Neuronal stem cell (in vitro differentiated cells): ENCODE data around the gene GATAD2A.

Experiments
- DNase-seq: peaks from one replicate; pipeline ENCODE4 v3.0.0-alpha.2; 2013; ENCODE audit warnings: low spot score
- H2AFZ ChIP-seq: one replicate; pipeline ENCODE4 v1.6.1; 2013; ENCODE audit warnings: mild to moderate bottlenecking, low read length, inconsistent platforms
- H2AK5ac ChIP-seq: 2 replicates; pipeline ENCODE4 v1.6.1; 2013; ENCODE audit warnings: low read depth, mild to moderate bottlenecking, inconsistent platforms, low read length, moderate library complexity, mixed read lengths
- H2BK120ac ChIP-seq: 2 replicates; pipeline ENCODE4 v1.6.1; 2013; ENCODE audit warnings: low read depth, mild to moderate bottlenecking, inconsistent platforms, low read length, moderate library complexity, mixed read lengths
- H2BK12ac ChIP-seq: one replicate; pipeline ENCODE4 v1.6.1; 2013; ENCODE audit warnings: low read length, inconsistent platforms
- H2BK15ac ChIP-seq: 2 replicates; pipeline ENCODE4 v1.6.1; 2013; ENCODE audit warnings: mild to moderate bottlenecking, low read length, inconsistent platforms, mixed read lengths
- H2BK5ac ChIP-seq: one replicate; pipeline ENCODE4 v1.6.1; 2013; ENCODE audit warnings: inconsistent platforms, mild to moderate bottlenecking, low read length, moderate library complexity
- H3K14ac ChIP-seq: one replicate; pipeline ENCODE4 v1.6.1; 2013; ENCODE audit warnings: low read length, inconsistent platforms
- H3K18ac ChIP-seq: 2 replicates; pipeline ENCODE4 v1.6.1; 2013; ENCODE audit warnings: low read length, inconsistent platforms
- H3K23ac ChIP-seq: 2 replicates; pipeline ENCODE4 v1.6.1; 2013; ENCODE audit warnings: low read depth, mild to moderate bottlenecking, mixed read lengths, low read length, inconsistent platforms; ENCODE audit not compliant: poor library complexity
- H3K27ac ChIP-seq: replicated peaks from 3 replicates; pipeline ENCODE4 v1.5.1; 2013; ENCODE audit warnings: low read length, inconsistent platforms
- H3K27me3 ChIP-seq, 3 experiments: 2 replicates each; pipeline ENCODE4 v1.6.1; 2013; ENCODE audit warnings: low read length in 3 of 3, mild to moderate bottlenecking in 2 of 3, inconsistent platforms in 1 of 3, low read depth in 1 of 3, mixed read lengths in 1 of 3, moderate library complexity in 1 of 3; ENCODE audit not compliant: control insufficient read depth in 3 of 3, insufficient read depth in 3 of 3
- H3K36me3 ChIP-seq, 2 donors: replicated peaks in 1 of 2; 2 replicates each; pipeline ENCODE4 v1.6.1; 2013; ENCODE audit warnings: low read length in 2 of 2; ENCODE audit not compliant: control insufficient read depth in 2 of 2, insufficient read depth in 2 of 2
- H3K4ac ChIP-seq: 2 replicates; pipeline ENCODE4 v1.6.1; 2013; ENCODE audit warnings: inconsistent platforms, mild to moderate bottlenecking, low read length, moderate library complexity
- H3K4me1 ChIP-seq, 2 donors: 1 replicate in 1 of 2; 2 replicates in 1 of 2; pipeline ENCODE4 v1.6.1; 2013; ENCODE audit warnings: low read length in 2 of 2, low read depth in 1 of 2; ENCODE audit not compliant: control insufficient read depth in 2 of 2, insufficient read depth in 1 of 2
- H3K4me2 ChIP-seq: one replicate; pipeline ENCODE4 v1.6.1; 2013; ENCODE audit warnings: mild to moderate bottlenecking, low read length, inconsistent platforms; ENCODE audit not compliant: insufficient read depth, poor library complexity, severe bottlenecking
- H3K4me3 ChIP-seq, 2 donors: 2 replicates each; pipeline ENCODE4 v1.5.1; 2013; ENCODE audit warnings: low read length in 2 of 2, mild to moderate bottlenecking in 2 of 2, inconsistent platforms in 1 of 2, moderate library complexity in 1 of 2
- H3K79me1 ChIP-seq: one replicate; pipeline ENCODE4 v1.6.1; 2013; ENCODE audit warnings: low read depth, mild to moderate bottlenecking, inconsistent platforms, low read length, moderate library complexity
- H3K9ac ChIP-seq: one replicate; pipeline ENCODE4 v1.6.1; 2013; ENCODE audit warnings: mild to moderate bottlenecking, low read depth, low read length, inconsistent platforms; ENCODE audit not compliant: poor library complexity
- H3K9me3 ChIP-seq, 2 donors: replicated peaks in 1 of 2; 2 replicates each; pipeline versions ENCODE3 to v1.6.1; 2013; ENCODE audit warnings: low read length in 2 of 2, mild to moderate bottlenecking in 2 of 2, inconsistent platforms in 1 of 2, low read depth in 1 of 2, mixed read lengths in 1 of 2, moderate library complexity in 1 of 2; ENCODE audit not compliant: control insufficient read depth in 2 of 2, insufficient read depth in 1 of 2
- H4K8ac ChIP-seq: one replicate; pipeline ENCODE4 v1.6.1; 2013; ENCODE audit warnings: low read depth, mild to moderate bottlenecking, inconsistent platforms, low read length, moderate library complexity
- H4K91ac ChIP-seq: one replicate; pipeline ENCODE4 v1.6.1; 2013; ENCODE audit warnings: low read length, low read depth, mild to moderate bottlenecking, inconsistent platforms; ENCODE audit not compliant: poor library complexity
- WGBS, 2 donors: extraction: QIAGEN DNeasy Blood & Tissue Kit; methylation state at CpG; one replicate each; pipeline ENCODE4 v1.1.7; 2013; ENCODE audit warnings: missing lambda C conversion rate in 2 of 2, mixed read lengths in 1 of 2; ENCODE audit not compliant: insufficient read length in 2 of 2, insufficient replicate concordance in 1 of 2; ENCODE audit errors: extremely low coverage in 2 of 2; 5-methylcytosine and 5-hydroxymethylcytosine counted together

GATAD2A gene

DNA sequence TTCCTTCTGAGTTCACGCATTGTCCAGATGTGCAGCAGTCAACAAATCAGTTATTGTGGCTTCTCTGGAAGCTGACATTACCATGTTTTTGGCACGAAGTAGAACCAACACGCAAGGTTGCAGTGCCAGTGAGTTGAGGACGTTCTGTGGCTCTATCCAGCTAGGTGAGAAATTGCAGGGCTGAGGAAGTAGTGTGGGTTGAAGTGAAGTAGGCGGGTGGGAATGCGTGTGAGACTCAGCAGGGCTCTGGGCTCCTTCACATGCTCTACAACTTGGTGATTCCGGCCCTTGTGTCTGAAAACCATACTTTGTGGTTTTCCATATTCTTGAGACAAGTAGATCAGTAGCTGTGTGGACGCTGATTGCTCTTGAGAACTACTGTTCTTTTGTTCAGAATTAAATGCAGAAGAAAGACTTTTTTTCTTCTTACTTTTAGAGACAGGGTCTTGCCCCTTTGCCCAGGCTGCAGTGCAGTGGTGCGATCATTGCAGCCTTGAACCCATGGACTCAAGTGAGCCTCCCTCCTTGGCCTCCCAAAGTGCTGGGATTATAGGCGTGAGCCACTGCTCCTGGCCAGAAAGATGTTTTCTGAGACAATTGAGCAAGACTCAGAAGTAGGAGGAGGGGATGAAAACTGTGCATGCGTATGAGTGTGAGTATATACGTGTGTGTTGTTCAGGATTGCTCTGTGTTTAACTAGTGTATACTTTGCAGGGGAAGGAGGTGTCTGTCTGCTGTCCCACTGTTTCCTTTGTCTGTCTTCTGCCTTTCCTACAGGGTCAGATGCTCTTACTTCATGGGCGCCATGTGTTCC is 46.2 kb downstream of the GATAD2A start:
- Histone ChIP-seq H2AFZ (no peak overlapping the region), H3K79me1 (peaks cover 20% of the 10 kb centered on the region), H2BK12ac (no peak overlapping the region), H3K9me3 (no peaks in the 10 kb centered on the region), H3K9ac (no peak overlapping the region), H2BK120ac (no peak overlapping the region), H3K4me3 (no peak overlapping the region), H3K36me3 (peaks cover 0 to 21% of the 10 kb centered on the region in 2 donors), H3K4me1 (peaks cover 0 to 14% of the 10 kb centered on the region in 2 donors), H3K27ac (no peak overlapping the region), H3K4me2 (no peak overlapping the region), H4K8ac (no peak overlapping the region), H3K14ac (no peak overlapping the region), H3K4ac (no peak overlapping the region), H2BK5ac (no peak overlapping the region), H3K18ac (no peak overlapping the region), H4K91ac (no peak overlapping the region), H2BK15ac (no peak overlapping the region), H3K23ac (peak overlapping the region; percentile 44), H2AK5ac (no peak overlapping the region), H3K27me3 (no peaks in the 10 kb centered on the region)
- no peak for DNase-seq
- no CpG with 5 or more reads among the region's 13 CpGs for WGBS, 2 donors

DNA sequence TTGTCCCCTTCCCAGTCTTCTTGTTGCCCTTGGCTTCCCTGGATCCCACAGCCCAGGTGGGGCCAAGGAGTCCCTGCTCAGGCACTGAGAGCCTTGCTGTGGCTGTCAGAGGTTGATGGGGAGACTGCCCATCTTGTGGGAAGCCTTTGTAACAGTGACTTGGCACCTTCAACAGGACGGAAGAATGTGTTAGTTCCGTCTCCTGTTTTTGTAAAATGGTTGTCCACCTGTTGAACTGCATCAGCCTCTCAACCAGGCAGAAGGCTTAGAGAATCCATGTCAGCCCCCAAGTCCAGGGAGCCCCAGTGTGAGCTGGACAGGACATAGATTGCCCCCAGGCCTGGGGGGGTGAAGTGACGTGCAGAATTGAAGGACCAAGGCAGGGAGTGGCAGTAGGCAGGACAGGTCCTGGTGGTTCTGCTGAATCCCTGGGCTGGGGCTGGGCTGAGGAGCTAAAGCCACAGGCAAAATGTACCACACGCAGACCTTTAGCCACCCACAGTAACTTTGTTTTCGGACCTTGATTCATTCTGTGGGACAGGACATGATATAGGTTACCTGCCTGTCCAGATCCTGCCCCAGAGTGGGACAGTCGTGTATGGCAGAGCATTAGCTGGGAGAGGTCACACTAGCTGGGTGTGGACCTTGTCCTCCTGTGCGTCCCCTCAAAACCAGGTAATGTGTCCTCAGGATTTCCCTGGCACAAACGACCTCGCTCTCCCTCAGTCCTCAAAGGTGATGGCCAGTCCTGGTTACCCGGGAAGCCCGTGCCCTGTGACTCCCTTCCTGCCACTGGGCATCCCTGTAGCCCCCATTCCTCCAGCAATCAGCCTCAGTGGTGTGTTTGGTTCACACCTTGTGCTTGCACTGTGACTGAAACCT is 47.0 kb downstream of the GATAD2A start:
- Histone ChIP-seq H2BK5ac (no peak overlapping the region), H3K18ac (peak overlapping the region; percentile 24), H3K36me3 (peaks cover 4 to 28% of the 10 kb centered on the region in 2 donors), H3K4me2 (no peak overlapping the region), H2BK120ac (no peak overlapping the region), H3K23ac (peak overlapping the region; percentile 83), H2AK5ac (no peak overlapping the region), H2BK15ac (no peak overlapping the region), H3K27ac (no peak overlapping the region), H3K14ac (no peak overlapping the region), H3K27me3 (no peaks in the 10 kb centered on the region), H3K4ac (no peak overlapping the region), H2AFZ (no peak overlapping the region), H4K8ac (no peak overlapping the region), H3K9ac (peak overlapping the region; percentile 7), H4K91ac (no peak overlapping the region), H2BK12ac (no peak overlapping the region), H3K4me1 (peaks cover 0 to 14% of the 10 kb centered on the region in 2 donors), H3K79me1 (peaks cover 19% of the 10 kb centered on the region), H3K9me3 (no peaks in the 10 kb centered on the region), H3K4me3 (no peak overlapping the region)
- DNase-seq: no peak
- WGBS, 2 donors: no CpG with 5 or more reads among the region's 11 CpGs

DNA sequence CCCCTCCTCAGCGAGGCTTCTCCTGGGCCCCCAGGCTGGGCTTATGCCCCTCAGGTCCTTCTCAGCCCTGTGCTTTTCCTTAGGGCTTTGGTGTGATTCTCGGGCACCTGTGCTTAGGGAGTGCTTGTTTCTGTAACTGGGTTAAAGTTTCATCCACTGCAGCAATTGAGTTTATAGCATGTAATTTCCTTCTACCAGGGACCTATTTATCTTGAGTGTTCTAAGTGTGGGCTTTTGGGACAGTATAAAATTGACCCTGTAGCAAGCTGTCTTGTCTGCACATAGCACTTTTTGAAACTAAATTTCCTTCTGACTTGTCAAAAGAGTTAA is 47.6 kb downstream of the GATAD2A start:
- peaks cover 4 to 28% of the 10 kb centered on the region in 2 donors for H3K36me3 ChIP-seq
- H3K4me3 ChIP-seq: no peak overlapping the region
- H2AK5ac ChIP-seq: no peak overlapping the region
- H3K14ac ChIP-seq: no peak overlapping the region
- H3K4me1 ChIP-seq: peaks cover 0 to 12% of the 10 kb centered on the region in 2 donors
- no peak overlapping the region for H2BK5ac ChIP-seq
- H3K9me3 ChIP-seq: no peaks in the 10 kb centered on the region
- H3K9ac ChIP-seq: peak overlapping the region; percentile 7
- no peak overlapping the region for H3K4ac ChIP-seq
- no peak for DNase-seq
- peak overlapping the region; percentile 83 for H3K23ac ChIP-seq
- no peaks in the 10 kb centered on the region for H3K27me3 ChIP-seq
- H2BK120ac ChIP-seq: no peak overlapping the region
- H2BK12ac ChIP-seq: no peak overlapping the region
- WGBS, 2 donors: no CpG with 5 or more reads among the region's 2 CpGs
- no peak overlapping the region for H4K8ac ChIP-seq
- H2AFZ ChIP-seq: no peak overlapping the region
- H3K79me1 ChIP-seq: peaks cover 15% of the 10 kb centered on the region
- peak overlapping the region; percentile 16 for H3K18ac ChIP-seq
- no peak overlapping the region for H4K91ac ChIP-seq
- no peak overlapping the region for H3K4me2 ChIP-seq
- H3K27ac ChIP-seq: no peak overlapping the region
- H2BK15ac ChIP-seq: no peak overlapping the region
